GF-D8 (cell line): Measurements from ENCODE around the gene DOCK2.

Experiments
- DNase-seq: peaks from one replicate; lab custom pipeline; 2025; lab: John Stamatoyannopoulos, UW

DOCK2 gene

DNA sequence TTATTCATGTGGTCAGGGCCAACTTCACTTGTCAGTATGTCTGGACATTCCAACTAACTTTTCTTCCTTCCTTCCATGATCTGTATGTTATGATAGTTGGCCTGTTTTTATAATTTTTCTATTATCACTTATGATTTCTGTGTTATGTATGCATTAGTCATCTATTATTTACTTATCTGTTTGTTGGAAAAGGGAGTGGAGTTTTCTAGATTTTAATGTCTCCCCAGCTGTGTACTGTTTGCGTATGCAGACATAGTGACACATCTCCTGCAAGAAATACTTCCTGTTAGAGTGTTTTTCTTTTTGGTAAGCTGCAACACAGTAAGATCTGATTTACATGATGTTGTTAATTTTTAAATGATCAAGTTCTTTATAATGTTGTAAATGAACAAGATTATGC, 351.9 kb downstream of the DOCK2 start:
- DNase-seq = no peak

DNA sequence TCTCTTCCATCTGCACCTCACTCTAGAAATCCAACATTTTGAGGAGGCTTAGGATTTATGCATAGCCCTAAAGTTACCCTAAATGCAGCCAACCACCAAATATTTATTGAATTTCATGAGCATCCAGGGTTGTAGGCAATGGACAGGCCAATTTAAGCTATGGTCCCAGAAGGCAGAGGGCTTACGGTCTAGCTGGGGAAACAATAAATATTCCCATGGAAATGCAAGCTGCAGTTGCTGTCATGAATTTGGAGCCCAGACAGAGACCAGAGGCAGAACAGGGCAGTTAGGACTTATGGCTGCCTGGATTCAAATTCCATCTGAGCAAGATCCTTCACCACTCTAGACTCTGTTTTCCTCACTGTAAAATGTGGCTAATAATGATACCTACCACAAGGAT, 352.3 kb downstream of the DOCK2 start:
- DNase-seq = no peak

DNA sequence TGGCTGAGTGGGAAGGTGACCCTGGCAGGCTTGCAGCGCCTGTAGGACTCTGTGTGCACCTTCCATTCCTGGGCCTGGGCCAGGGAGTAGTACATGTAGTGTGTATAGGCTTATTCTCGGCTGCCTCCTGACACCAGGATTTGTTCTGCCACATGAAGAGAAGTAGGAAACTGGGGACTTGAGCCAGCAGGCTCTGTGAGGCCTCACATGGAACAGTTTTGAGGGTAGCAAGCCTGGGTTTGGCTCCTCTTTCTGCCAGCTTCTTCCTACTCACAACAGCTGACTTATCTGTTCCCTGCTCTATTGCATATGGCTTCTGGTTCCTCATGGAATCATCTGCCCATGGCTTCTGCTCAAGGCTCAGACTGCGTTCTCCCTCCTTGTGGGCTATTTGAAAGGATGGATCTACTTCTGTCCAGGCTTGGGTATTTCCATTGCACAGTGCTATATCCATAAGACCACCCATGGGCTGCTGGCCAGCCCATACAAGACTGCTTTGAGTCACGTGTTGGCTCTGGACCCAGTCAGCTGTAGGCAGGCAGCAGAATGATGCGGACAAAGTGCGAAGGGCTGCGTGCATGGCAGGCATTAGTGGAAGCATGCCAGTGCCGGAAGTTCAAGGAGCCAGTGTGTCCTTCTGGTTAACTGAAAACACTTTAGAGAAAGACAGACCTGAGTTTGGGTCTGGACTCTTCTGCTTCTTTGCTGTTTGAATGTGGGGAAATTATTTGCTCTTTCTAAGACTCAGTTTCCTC, 354.2 kb downstream of the DOCK2 start:
- no peak for DNase-seq

DNA sequence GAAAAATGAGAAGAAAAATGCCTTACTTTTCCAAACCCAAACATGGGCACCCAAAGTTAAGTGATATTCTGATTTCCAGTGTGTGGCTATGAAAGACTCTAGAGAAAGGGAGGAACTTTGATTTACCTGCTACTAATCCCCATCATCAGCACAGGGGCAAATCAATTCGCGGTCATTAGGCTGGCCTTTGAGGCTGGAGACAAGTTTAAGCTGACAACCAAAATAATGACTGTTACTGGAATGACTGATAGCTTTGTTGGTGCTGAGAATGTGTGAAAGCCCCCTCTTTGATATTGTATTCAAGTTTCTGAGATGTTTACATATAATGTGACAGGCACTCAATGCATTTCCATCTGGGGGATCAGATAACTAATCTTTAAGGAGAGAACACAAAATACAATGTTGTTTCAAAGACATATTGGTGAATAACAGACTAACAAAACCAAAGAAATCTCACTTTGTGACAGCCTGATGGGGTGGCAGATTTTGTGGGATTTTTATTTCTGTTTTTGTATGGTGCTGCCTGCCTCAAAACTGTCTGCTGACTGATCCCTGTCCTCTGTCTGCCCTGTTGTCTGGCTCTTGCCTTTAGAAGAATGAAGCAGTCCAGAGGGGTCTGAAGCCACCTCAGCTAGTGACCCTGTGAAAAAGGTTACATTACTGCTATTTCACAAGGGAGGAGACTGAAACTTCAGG, 355.9 kb downstream of the DOCK2 start:
- no peak for DNase-seq

DNA sequence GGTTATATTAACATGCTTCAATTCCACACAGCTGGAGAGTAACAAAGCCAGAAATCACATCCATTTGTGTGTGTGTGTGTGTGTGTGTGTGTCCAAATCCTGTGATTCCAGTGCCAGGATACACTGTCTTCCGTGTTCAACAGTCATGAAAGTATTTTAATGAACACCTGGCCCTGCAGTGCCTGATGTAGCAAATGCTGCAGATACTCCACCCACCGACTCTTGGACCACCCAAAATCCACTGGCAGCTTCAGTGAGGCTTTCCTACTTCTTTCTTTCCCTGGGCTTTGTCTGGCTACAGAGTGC, 356.4 kb downstream of the DOCK2 start:
- no peak for DNase-seq

DNA sequence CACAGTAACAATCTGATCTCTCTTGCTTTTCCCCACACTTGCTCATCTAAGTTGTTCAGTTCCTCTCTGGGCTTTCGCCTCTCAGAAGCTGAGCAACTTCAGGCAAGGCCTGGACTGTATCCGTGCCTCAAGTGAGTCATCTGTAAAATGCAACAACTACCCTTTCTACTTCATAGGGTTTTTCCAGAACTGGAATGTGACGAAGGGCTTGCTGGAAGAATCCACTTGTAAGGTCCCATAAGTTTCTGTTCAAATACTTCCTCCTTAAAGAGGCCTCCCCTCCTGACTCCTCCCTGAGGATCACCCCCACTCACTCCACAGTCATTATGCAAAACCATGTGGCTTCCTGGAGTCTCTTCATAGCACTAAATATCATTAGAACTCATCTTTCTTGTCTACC, 360.7 kb downstream of the DOCK2 start:
- DNase-seq = no peak

DNA sequence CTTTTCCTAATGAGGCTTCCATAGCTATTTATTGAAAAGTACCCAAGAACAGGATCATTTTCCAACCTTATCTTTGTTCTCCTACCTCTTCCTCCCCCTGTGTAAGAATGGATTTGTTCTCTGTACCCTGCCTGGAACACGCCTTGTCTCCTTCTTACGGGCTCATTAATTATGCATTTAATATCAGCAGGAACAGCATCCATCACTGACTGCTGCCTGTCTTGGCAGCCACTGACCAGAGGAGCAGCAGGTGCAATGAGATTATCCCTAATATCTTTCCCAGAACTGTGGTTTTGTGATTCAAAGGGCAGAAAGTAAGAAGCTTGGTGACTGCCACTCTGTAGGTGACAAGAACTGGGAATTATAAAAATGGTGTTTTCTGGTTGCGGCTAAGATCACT, 362.5 kb downstream of the DOCK2 start:
- no peak for DNase-seq

DNA sequence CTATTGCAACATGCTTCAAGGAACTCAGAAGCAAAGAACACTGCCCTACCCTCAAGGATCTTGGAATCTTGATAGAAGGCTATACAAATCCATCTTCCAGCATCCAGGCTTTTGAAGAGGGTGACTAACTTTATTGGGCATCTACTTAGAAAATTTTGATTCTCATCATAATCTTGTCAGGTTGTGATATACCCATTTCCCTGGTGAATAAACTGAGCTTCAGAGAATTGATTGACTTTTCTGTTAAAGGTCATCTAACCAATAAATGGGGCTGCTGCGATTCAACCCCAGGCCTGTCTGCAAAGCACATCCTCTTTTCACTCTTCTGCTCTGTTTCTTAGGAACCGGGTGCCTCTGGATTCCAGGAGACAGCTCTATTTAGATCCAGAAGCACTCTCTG, 363.1 kb downstream of the DOCK2 start:
- DNase-seq = no peak

DNA sequence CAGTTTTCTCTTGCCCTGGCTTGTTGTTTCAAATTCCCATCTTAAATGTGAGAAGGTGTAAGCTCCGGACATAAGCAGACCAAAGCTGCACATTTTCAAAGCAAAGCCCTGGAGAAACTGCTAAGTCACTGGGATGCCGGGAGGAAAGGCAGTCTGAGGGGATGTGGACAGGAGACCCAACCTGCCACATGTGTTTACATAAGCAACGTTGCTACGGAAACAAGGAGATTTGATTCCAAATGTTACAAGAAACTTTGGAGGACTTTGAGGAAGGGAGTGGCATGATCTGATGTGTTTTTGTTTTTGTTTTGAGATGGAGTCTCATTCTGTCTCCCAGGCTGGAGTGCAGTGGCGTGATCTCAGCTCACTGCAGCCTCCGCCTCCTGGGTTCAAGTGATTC, 368.9 kb downstream of the DOCK2 start:
- DNase-seq = no peak

DNA sequence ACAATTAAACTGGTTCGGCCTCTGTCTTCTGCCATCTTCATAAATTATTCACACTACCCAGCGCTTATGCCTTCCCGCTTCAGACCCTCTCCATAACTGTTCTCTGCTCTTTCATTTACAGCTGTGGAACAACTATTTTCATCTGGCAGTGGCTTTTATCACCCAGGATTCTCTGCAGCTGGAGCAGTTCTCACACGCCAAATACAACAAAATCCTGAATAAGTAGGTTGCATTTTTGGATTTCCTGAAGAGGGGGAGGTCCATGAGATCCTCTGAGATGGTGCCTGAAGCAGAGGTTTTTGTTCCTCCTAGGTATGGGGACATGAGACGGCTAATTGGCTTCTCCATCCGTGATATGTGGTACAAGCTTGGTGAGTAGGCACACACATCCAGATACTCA, 371.3 kb downstream of the DOCK2 start:
- no peak for DNase-seq

DNA sequence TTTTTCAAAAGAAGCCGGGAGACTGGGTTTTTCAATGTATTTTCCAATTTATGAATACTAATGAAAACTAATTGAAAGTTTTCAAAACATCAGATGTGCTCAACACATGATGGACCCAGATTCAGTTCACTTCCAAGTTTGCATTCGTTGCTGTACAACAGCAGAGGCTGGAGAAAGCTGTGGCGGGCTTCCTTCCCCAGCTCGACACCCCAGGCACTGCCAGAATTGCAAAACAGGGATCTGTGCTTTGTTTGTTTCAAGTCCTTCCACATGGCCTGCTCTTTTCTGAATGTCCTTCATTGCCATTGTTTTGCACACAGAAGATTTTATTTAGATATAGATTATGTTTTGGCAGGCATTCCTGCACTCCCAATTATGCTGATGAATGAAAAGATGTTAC, 373.5 kb downstream of the DOCK2 start:
- DNase-seq = no peak

DNA sequence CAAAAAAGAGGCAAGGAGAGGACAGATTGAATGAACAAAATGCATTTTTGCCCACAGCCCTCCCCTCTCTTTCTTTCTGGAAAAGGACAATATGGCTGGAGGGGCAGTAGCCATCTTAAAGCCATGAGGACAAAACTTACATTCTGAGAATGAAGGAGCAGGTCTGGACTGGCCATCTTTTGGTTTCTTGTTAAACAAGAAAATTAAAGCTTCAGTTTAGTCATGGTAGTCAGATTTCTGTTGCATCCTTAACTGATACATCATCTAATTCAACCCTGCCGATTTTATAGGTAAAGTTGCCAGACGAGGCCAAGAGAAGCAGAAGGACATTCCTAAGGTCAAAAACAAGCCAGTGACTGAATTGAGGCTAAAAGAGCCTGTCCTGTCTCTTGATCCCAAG, 374.7 kb downstream of the DOCK2 start:
- no peak for DNase-seq

DNA sequence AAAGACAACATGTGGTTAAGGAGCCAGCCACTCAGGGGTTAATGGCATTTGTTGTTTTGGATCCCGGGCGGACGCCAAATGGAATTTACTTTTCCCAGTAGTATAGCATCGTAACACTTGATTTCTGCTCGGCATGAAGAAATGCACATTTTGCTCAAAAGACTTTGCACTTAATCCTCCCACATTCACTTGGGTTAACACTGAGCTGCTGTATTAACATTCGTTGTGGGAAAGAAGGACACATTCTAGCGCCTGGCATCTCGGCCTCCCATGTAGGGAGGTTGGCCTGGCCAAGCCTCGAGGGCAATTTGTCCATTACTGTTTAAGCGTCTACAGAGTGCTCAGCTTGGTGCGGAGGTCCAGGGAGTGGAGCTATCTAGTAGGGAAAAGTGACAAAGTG, 375.5 kb downstream of the DOCK2 start:
- DNase-seq = no peak

DNA sequence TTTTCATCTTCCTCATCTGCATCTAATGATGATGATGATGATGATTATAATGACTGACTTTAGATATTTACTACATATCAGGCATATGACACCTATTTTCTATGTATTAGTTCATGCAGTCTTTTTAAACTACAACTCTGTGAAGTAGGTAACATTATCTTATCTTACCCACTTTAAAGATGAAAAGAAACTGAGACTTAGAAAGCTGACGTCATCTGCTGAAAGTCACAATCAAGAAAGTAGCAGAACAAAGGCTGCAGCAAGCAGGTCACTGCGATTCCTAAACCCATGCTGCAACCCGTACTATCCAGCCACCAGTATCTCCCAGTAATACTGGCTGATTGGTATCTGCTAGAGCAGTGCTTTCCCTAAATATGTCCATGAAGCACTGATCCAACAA, 383.3 kb downstream of the DOCK2 start:
- no peak for DNase-seq

DNA sequence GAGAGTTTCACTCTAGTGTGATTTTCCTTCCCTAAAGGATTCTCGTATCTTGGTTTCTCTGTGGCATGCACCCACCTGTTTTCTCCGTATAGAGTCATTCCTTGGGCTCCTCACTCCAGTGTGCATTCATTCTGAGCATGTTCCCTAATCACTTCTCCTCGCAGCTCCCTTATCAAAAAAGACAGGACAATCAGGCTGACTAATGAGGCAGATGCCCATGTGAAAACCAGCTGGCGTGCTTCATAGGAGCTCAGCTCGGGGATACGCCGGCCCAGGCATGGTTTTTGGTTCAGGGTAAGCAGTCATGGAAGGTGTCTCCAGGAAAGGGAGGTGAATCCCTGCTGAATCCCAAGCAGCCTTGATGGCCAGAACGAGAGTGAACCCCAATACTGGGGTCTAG, 384.4 kb downstream of the DOCK2 start:
- DNase-seq = no peak

DNA sequence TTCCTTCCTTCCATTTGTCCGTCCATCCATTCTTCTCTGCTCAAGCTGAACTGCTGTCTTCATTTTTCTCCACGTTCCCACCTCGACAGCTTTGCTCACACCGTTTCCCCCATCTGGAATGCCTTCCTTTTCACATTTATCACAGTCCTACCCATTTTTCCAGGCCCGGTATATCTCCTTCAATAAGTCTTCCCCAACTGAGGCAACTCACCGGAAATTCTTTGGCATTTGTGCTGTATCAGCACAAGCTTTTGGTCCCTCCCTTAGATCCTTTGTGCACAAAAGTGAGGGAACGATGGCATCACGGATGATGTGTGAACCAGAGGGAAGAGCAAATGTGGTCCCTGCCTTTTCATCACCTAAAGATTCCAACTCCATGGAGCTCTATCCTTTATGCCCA, 388.8 kb downstream of the DOCK2 start:
- DNase-seq = no peak

DNA sequence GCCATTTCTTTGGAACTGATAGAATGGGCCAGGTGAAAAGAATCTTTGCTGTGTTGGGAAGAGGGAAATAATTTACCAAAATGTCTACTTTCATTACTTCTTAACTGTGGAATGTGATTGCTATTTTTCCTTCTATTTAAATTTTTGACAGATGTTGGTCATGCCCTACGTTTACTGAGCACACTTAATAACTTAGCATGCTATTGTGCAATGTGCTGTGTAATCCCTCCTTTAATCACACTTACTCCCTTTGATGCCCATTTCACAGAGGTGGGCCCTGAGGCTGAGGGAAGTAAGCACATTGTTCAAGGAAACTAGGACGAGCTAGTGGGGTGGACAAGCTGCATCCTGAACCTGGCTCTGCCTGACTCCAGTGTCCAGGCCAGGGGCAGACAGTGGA, 391.0 kb downstream of the DOCK2 start:
- DNase-seq = no peak

DNA sequence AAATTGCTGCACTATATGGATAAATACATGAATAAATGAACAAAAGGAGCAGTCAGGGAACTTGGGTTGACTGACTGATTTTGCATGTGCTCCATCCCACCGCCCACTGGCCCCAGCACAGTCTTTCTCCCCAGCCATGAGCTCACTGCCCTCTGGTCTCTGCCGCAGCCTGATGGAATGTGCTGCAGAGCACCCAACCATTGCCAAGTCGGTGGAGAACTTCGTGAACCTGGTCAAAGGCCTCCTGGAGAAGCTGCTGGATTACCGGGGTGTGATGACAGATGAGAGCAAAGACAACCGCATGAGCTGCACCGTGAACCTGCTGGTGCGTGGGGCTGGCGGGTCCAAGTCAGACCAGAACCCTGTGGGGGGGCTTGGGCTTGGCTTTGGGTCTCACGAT, 397.2 kb downstream of the DOCK2 start:
- no peak for DNase-seq

DNA sequence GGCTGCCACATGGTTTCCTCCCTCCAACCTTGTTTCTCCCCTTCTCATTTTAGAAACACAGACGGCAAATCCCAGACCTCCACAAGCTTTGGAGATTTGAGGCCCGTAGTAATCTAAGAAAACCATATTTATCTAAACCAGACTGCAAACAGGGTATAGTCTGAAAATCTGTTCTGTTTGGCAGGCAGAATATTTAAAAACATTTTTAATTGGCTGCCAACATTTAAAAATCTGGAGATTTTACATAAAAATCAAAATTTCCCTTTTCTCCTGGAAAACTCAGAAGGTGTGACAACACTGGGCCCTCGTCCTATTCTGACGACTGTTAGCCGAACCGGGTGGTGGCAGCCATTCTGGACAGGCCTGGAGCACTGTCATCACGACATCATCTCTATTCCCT, 401.2 kb downstream of the DOCK2 start:
- DNase-seq = no peak

DNA sequence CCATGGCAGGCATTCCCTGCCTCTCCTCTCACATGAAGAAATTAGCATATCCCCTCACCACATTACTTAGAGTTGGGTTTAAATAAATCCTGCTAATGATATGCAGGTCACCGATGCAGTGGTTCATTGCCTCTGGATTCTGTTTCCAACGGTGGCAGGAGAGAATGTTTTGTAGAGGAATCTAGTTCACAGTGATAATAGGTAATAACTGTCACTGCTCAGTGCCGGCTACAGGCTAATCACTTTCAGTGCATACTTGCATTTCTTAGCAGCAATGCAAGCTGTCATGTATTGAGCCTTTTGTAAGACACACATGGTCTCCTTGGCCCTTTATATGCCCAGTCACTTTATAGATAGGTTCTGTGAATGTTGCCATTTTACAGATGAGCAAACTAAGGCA, 402.8 kb downstream of the DOCK2 start:
- DNase-seq = no peak

DNA sequence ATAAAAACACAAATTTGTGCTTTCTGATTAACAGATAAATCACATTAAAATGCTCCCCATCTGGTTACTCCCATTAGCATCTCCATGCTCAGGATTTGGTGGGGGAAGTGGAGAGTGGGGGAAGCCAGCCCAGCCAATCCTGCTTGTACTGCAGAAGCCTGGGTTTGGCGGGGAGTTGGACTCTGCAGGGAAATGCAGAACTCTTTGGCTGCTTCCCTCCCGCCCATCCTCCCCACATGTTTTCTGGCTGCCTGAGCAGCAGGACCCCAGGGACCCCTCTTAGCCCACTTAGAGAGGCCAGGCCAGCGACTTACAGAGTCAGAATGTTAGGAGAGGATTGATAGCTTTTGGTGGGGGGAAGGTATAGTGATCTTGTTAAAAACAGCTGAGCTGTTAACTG, 409.2 kb downstream of the DOCK2 start:
- no peak for DNase-seq

DNA sequence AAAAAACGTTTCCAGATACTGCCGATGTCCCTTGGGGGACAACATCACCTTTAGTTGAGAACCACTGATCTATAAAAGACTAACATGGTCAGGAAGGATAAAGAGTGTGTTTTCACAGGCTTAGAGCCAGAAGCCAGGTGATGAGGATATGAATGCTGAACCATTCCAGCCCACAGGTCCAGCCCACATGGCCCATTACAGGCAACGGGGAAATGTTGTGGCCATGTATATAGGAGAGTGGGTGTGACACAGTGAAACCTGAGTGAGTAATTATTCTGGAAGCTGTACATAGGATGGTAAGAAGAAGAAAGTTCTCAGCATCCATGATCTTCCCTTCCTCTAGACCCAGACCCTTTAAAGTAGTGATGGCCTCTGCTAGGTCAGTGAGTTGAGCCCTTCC, 412.6 kb downstream of the DOCK2 start:
- DNase-seq = no peak

DNA sequence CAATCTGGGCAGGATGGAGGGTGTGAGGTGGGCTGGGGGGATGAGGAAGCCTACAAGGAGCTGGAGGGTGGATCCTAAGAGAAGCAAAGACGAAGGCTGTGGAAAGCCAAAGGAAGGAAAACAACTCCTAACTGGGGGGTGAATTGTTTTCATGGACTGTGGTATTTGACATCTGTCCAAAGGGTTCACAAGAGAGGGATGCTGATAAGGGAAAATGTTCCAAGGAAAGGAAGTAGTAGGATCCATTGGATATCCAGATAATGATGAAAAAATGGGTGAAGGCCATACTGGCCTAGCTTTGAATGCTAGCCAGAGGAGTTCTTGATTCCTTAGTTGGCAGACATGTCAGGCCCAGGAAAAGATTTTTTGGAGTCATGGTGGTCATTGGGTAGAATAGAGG, 416.8 kb downstream of the DOCK2 start:
- no peak for DNase-seq

DNA sequence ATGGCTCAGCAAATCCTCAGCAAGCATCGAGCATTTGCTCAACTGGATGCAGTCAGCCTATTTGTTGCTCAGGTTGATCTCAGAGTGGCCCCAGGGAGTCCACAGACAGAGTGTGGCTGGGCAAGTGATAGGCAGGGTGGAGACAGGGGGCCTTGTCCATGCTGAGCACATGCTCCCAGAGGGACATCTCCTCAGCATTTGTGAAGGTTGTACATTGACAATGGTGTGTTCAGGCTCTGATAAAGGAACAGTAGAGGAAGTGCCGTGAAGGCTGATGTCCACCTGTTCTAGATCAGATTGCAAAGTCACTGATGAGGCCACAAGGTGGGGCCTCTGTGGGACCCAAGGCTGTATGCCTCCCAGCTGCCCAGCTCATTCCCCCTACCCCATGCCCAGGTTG, 418.5 kb downstream of the DOCK2 start:
- no peak for DNase-seq
